ENCODE results near the gene FUOM. TPM values are rescaled to one million over a fixed set of nuclear protein-coding genes. Genes with fewer than 3 reads are reported as not detected.
A peak's percentile ranks its signal among the peaks of the same experiment; 100 is the strongest.
"Not testable (repeated sequence)": the region's sequence is repeated elsewhere in the genome, so short reads cannot be mapped to it uniquely, and the experiment has no call there.

The FUOM gene
- total RNA-seq, 1 donor from 2014 or later, result 75.5 TPM

- H3K4me3 ChIP-seq (ENCODE audit: low read depth, low read length), result peak within 1 kb of the TSS; percentile 77
- peak; percentile 47 for DNase-seq (ENCODE audit: low read depth)
- TF ChIP-seq CTCF (conservative IDR thresholded peaks at IDR 0.05; ENCODE audit: low read depth, low read length), result no peak
Observed at GRCh38 chr10:133373174-133374090, 15.6 kb upstream of the FUOM start, which contains the start of gene ECHS1. Gene ECHS1 (minus strand): TSS chr10:133373354. CDS start chr10:133373333, 21 bp downstream.

- DNase-seq (ENCODE audit: low read depth), result no peak
- TF ChIP-seq CTCF (conservative IDR thresholded peaks at IDR 0.05; ENCODE audit: low read depth, low read length), result no peak
Observed at GRCh38 chr10:133372507-133372906, 14.7 kb upstream of the FUOM start.

GRCh38 chr10:133370030-133370786 is 12.4 kb upstream of the FUOM start:
- no peak for DNase-seq (ENCODE audit: low read depth)
- H3K4me3 ChIP-seq (ENCODE audit: low read depth, low read length), result no peak overlapping the region
- TF ChIP-seq CTCF (conservative IDR thresholded peaks at IDR 0.05; ENCODE audit: low read depth, low read length), result no peak

More at GRCh38 chr10:133372507-133372906, 14.7 kb upstream of the FUOM start:
- peak overlapping the region; percentile 77 for H3K4me3 ChIP-seq (ENCODE audit: low read depth, low read length)

- no peak for DNase-seq (ENCODE audit: low read depth)
- H3K4me3 ChIP-seq (ENCODE audit: low read depth, low read length), result no peak overlapping the region
- TF ChIP-seq CTCF (conservative IDR thresholded peaks at IDR 0.05; ENCODE audit: low read depth, low read length), result no peak
Observed at GRCh38 chr10:133368153-133368552, 10.3 kb upstream of the FUOM start.

GRCh38 chr10:133367461-133367860 is 9.6 kb upstream of the FUOM start:
- not testable (repeated sequence) for H3K4me3 ChIP-seq (ENCODE audit: low read depth, low read length); DNase-seq (ENCODE audit: low read depth)

- H3K4me3 ChIP-seq (ENCODE audit: low read depth, low read length), result no peak overlapping the region
- no peak for TF ChIP-seq CTCF (conservative IDR thresholded peaks at IDR 0.05; ENCODE audit: low read depth, low read length)
- DNase-seq (ENCODE audit: low read depth), result no peak
Observed at GRCh38 chr10:133366751-133367150, 8.9 kb upstream of the FUOM start.

GRCh38 chr10:133366130-133366478 is 8.3 kb upstream of the FUOM start:
- DNase-seq (ENCODE audit: low read depth), result no peak
- TF ChIP-seq CTCF (conservative IDR thresholded peaks at IDR 0.05; ENCODE audit: low read depth, low read length), result no peak

More at GRCh38 chr10:133366130-133366478, 8.3 kb upstream of the FUOM start:
- H3K4me3 ChIP-seq (ENCODE audit: low read depth, low read length), result no peak overlapping the region

Data from epithelial cell of proximal tubule (primary cell).